ENCODE measurements around the gene PSEN1. TPM values are rescaled to one million over a fixed set of nuclear protein-coding genes. Genes with fewer than 3 reads are reported as not detected.

Gene PSEN1
- total RNA-seq, 1 experiment from 2014 or later, result 41.9 TPM

GRCh38 chr14:73100334-73100733 is 36.0 kb upstream of the PSEN1 start:
- Histone ChIP-seq H3K9me3 (ENCODE audit: low read depth, low read length, poor library complexity, severe bottlenecking) (no peaks in the 10 kb centered on the region), H3K27ac (ENCODE audit: low read depth, low read length, poor library complexity, severe bottlenecking) (no peak overlapping the region), H3K4me1 (ENCODE audit: insufficient read depth, low read length, poor library complexity, severe bottlenecking) (no peaks in the 10 kb centered on the region), H3K36me3 (ENCODE audit: insufficient read depth, low read length, poor library complexity, severe bottlenecking) (peaks cover 84% of the 10 kb centered on the region), H3K4me3 (ENCODE audit: low read depth, low read length, poor library complexity, severe bottlenecking) (no peak overlapping the region), H3K27me3 (replicated peaks; ENCODE audit: insufficient read depth, low read depth, low read length, poor library complexity) (no peaks in the 10 kb centered on the region)
- TF ChIP-seq CTCF (conservative IDR thresholded peaks at IDR 0.05; ENCODE audit: low read depth, low read length), result no peak
- TF ChIP-seq EZH2 (IDR thresholded peaks at IDR 0.05; ENCODE audit: borderline replicate concordance, low read depth, low read length, poor library complexity, severe bottlenecking), result no peak
- CTCF ChIA-PET, result no interaction called here
- POLR2A ChIA-PET (ENCODE audit: low non-redundant PET), result interaction anchor here (0.6 kb wide), 1 partner anchor 29 kb away, joined by 5 read pairs; no protein-coding TSS in a partner anchor
- intact Hi-C loops (cut with micrococcal nuclease; ENCODE audit: unreplicated experiment), result no loop called here
- no TSS peak for BruUV-seq (replicated peaks)
- DNase-seq (ENCODE audit: low spot score), result no peak

- H3K36me3 ChIP-seq (ENCODE audit: insufficient read depth, low read length, poor library complexity, severe bottlenecking), result peaks cover 92% of the 10 kb centered on the region
- no peaks in the 10 kb centered on the region for H3K4me1 ChIP-seq (ENCODE audit: insufficient read depth, low read length, poor library complexity, severe bottlenecking)
- TF ChIP-seq CTCF (conservative IDR thresholded peaks at IDR 0.05; ENCODE audit: low read depth, low read length) (no peak), EZH2 (IDR thresholded peaks at IDR 0.05; ENCODE audit: borderline replicate concordance, low read depth, low read length, poor library complexity, severe bottlenecking) (no peak)
- TSS peak; percentile 2 for BruUV-seq (replicated peaks)
- no peak for DNase-seq (ENCODE audit: low spot score)
- no peaks in the 10 kb centered on the region for H3K9me3 ChIP-seq (ENCODE audit: low read depth, low read length, poor library complexity, severe bottlenecking)
- no peak overlapping the region for H3K4me3 ChIP-seq (ENCODE audit: low read depth, low read length, poor library complexity, severe bottlenecking)
- no peak overlapping the region for H3K27ac ChIP-seq (ENCODE audit: low read depth, low read length, poor library complexity, severe bottlenecking)
- H3K27me3 ChIP-seq (replicated peaks; ENCODE audit: insufficient read depth, low read depth, low read length, poor library complexity), result no peaks in the 10 kb centered on the region
- intact Hi-C loops (cut with micrococcal nuclease; ENCODE audit: unreplicated experiment), result no loop called here
- POLR2A ChIA-PET (ENCODE audit: low non-redundant PET), result no interaction called here
- CTCF ChIA-PET, result no interaction called here
Observed at GRCh38 chr14:73102806-73103497, 33.4 kb upstream of the PSEN1 start.

GRCh38 chr14:73105050-73105449 is 31.3 kb upstream of the PSEN1 start:
- ChIA-PET POLR2A (ENCODE audit: low non-redundant PET) (no interaction called here), CTCF (no interaction called here)
- no TSS peak for BruUV-seq (replicated peaks)
- H3K4me1 ChIP-seq (ENCODE audit: insufficient read depth, low read length, poor library complexity, severe bottlenecking), result no peaks in the 10 kb centered on the region
- DNase-seq (ENCODE audit: low spot score), result no peak
- no peaks in the 10 kb centered on the region for H3K9me3 ChIP-seq (ENCODE audit: low read depth, low read length, poor library complexity, severe bottlenecking)
- no peak for TF ChIP-seq EZH2 (IDR thresholded peaks at IDR 0.05; ENCODE audit: borderline replicate concordance, low read depth, low read length, poor library complexity, severe bottlenecking)
- no peak for TF ChIP-seq CTCF (conservative IDR thresholded peaks at IDR 0.05; ENCODE audit: low read depth, low read length)
- peak overlapping the region; percentile 24 for H3K27ac ChIP-seq (ENCODE audit: low read depth, low read length, poor library complexity, severe bottlenecking)
- H3K27me3 ChIP-seq (replicated peaks; ENCODE audit: insufficient read depth, low read depth, low read length, poor library complexity), result no peaks in the 10 kb centered on the region
- peaks cover 90% of the 10 kb centered on the region for H3K36me3 ChIP-seq (ENCODE audit: insufficient read depth, low read length, poor library complexity, severe bottlenecking)
- H3K4me3 ChIP-seq (ENCODE audit: low read depth, low read length, poor library complexity, severe bottlenecking), result no peak overlapping the region
- intact Hi-C loops (cut with micrococcal nuclease; ENCODE audit: unreplicated experiment), result no loop called here
